DMS53 treated with DMSO at 0.1 percent for 48 hours (cell line): ENCODE results near the gene RUNX2.

Experiments used
- DNase-seq: peaks from one replicate; lab custom pipeline; 2025; ENCODE audit not compliant: unreplicated experiment; lab: John Stamatoyannopoulos, UW

Gene RUNX2

DNA sequence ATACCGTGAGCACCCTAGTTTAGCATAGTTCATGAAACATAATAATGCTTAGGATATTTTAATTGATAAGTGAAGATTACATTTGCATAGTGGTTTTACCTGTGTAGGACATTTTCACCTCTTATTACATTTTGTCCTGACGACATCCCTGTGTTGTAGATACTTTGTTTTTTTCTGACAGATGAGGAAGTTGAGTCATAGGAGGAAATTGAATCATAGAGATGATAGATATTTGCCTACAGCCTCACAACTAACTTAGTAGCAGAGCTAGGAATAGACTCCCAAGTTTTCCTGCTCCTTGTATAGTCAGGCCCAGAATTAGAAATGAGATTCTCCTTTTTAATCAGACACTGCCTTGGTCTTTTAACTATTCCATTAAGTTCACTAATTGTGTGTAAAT is 150.1 kb downstream of the RUNX2 start:
- DNase-seq, result no peak

DNA sequence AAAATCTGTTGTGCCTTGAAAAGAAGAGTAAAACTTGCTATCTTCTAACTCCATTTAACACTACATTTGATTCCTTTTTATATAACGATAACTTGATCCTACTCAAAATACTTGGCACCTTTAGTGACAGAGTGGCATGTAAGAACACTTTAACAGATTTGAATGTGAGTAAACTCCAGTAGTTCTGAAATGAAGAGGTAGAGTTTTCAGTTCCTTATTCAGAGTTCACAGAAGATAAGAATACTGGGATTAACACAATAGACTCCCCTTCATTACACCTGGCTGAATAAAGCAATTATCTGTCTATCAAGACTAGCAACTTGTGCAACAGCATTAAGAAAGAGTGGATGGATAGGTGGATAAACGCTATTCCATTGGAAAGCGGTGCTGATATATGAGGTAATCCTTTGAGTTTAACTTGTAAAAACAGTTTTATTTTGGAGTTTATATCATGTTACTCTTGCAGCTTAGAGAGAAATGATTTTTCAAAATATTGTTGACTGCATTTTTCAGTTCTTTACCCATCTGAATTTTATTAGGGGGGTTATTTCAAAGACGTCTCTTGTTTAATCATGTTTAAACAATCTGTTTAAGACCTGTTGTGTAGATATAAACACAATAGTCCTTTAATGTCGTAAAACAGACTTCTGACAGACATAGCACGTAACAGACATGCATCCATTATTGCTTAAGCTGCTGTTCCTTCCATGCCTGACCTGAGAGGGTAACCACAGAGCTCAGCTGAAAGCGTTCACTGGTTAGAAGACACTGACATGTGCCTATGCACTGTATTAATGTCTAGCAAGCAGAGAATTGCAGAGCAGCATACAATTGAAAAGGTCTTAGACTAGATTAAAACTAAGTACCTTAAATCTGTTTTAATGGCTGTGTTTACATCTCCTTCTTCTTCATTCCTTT is 152.0 kb downstream of the RUNX2 start:
- no peak for DNase-seq

DNA sequence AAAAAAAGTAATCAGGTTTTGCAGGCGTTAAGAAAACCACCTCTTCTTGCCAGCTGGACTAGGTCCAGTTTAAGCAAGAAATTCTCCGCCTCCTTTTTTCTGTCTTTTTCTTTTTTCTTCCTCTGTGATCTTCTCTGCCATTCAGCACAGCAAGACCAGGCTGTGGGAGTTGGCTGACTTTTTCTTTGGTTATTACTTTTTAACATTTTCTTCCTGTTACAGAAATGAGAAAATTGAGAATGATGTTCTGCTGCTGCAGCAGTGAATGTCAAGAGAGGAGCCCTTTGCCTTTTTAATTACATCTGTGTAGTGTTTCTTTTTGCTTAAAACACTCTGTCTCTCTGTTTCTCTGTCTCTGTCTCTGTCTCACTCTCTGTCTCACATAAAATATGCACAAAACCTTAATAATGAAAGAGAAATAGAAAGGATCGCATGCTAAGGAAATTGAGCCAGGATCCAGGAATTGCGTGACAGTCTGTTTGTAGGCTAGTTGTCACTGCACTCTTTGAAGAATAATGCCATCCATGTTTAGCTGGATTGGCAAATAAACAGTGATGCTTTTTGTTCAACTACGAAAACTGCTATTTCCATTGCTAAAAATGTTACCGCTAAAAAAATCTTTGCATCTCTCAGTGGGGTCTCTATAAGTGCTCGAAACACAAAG is 152.8 kb downstream of the RUNX2 start:
- no peak for DNase-seq

DNA sequence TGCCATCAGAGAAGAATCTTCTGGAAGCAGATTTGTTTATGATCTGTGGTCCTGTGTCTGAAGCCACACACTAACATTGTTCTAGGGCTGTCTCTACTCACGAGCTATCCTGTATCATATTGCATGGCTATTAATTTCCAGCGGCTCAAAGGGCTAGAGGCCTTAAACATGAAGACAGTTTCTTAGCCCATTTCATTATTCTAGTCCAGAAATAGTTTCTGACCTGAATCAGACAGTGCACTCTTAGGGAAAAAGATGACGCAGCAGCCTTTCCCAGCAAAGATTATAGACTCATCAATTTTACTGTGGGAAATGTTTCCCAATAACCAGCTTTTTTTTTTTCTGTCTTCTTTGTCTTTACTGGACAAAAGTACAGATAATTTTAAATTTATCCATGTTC is 154.9 kb downstream of the RUNX2 start:
- DNase-seq, result no peak

DNA sequence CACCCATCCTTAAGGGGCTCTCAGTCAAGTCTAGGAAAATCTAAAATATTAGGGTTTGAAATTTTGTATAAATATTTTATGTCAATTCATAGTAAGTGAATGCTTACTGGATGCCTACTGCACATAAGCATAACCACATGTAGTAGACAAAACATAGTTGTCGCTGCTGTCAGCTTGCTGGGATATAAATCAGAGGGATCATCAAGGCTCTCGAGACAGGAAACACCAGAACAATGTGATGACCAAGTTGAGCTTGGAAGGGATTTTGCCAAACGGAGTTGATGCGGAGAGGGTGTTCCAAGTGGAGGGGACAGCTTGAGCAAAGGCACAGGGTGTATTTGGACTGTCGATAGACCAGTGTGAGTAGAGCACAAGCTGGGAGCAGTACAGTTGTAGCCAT is 155.4 kb downstream of the RUNX2 start:
- DNase-seq, result no peak

DNA sequence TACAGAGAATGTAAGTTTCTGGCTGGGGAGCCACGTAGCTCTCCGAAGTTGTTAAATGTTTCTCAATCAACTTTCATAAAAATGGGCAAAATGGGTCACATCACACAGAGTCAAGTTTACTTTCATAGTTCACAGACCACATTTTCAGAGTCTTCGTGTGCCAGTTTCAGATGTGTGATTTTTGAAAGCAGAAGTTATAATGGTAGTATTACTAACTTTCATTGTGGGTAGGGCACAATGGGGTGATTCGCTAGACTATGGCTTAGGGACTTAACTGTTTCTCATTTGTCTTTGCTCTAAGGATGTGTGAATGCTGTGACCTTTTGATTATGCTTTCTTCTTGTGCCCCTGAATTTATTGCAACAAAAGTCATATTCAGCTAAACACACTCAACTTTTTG is 158.6 kb downstream of the RUNX2 start:
- DNase-seq, result no peak

DNA sequence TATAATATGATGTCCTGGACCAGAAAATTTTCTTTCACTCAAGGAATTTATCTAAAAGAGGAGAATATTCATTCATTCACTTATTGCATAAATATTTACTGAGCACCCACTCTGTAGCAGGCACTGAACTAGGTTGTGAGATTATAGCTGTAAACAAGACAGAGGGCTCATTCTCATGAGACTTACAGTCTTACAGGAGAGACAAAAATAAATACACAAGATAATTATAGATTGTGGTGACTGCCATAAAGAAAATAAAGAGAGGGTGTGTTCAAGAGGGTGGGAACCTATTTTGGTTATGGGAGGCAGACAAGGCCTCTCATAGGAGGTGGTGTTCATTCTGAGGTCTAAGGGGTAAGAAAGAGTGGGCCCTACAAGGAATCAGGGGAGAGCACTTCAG is 159.5 kb downstream of the RUNX2 start:
- no peak for DNase-seq

DNA sequence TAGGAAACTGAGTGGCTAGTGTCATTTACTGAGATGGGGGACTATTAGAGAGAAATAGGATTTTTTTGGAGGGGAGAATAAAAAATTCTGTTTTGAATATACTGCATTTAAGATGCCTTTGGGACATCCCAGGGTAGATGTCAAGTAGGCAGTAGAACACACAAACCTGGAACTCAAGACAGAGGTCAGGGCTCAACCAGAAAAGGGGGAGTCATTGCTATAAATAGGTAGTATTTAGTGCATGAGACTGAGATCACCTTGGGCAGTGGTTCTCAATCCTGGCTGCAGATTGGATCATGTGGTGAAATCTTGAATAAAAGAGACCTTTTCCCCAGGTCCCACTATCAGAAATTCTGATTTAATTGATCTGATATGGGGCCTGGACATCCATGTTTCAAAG is 160.1 kb downstream of the RUNX2 start:
- no peak for DNase-seq

DNA sequence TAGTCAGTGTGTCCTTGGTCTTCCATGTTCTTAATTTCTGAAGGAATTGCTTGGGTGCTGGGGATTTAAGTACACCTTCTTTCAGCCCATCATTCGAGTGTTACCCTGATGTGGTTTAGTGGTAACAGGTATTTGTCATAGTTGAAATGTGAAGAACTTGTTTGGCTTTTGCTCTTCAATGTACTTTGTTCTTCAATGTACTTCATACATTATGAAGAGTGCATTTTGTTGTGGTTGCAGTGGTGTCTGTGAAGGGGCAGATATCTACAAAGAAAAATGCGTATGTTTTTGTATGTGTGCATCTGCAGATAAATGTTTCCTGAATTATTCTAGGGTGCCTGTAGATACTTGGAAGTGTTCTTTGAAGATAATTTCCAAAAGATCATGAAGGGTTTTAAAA is 160.8 kb downstream of the RUNX2 start:
- no peak for DNase-seq

DNA sequence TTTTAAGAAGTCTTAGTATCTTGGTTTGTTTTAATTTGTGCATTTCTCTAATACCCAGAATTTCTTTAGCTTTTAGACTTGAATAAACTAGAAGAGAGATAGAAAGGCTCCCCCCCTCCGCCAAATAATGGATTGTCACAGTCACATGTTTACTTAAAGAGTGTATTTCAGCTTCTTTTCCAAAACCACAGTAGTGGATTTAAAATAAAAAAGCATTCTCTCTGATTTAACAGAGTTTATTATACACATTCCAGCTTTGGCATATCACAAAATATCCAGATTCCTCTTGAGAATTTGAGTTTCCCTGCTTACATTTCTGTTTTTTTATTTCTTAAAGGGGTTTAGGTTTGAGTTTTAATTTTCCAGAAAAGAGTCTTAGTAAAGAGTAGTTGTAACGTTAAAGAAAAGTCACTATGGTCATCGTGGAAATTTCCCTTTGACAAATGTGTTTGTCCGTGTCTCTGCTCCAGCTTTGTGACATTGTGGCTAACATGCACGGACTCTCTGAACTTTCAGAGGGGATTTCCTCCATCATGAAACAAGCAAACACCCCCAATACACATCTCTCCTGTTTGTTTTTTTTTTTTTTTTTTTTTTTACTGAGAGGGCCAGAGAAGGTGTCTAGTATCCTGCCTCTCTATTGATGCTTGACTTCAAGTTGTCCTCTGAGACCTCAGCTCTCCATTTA is 163.1 kb downstream of the RUNX2 start:
- DNase-seq, result no peak

DNA sequence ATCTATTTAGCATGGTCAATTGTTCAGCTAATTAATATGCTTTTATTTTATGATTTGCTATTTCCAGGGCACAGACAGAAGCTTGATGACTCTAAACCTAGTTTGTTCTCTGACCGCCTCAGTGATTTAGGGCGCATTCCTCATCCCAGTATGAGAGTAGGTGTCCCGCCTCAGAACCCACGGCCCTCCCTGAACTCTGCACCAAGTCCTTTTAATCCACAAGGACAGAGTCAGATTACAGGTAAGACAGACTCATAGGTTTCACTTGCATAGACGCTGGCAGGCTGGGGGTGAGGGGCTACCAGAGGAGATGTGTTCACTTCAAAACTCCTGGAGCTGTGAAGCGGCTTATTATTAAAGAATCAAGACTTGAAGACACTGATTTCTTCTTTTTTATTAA is 163.7 kb downstream of the RUNX2 start:
- no peak for DNase-seq

DNA sequence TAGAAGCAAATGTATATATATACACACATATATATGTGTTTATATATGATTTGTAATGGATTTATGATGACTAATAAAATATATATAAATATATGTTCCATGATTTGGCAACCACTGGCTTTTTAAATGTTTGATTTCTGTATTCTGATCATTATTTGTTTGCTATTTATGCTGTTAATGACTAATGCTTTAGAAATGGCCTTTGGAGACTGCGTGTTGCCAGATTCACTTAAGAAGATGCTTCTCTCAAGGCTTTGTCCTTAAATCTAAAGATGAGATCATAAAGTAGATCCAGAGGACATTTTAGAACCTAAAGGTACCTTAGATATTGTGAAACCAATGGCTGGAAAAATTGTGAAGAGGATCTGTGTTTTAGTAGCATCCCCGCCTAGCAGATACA is 165.6 kb downstream of the RUNX2 start:
- DNase-seq, result no peak

DNA sequence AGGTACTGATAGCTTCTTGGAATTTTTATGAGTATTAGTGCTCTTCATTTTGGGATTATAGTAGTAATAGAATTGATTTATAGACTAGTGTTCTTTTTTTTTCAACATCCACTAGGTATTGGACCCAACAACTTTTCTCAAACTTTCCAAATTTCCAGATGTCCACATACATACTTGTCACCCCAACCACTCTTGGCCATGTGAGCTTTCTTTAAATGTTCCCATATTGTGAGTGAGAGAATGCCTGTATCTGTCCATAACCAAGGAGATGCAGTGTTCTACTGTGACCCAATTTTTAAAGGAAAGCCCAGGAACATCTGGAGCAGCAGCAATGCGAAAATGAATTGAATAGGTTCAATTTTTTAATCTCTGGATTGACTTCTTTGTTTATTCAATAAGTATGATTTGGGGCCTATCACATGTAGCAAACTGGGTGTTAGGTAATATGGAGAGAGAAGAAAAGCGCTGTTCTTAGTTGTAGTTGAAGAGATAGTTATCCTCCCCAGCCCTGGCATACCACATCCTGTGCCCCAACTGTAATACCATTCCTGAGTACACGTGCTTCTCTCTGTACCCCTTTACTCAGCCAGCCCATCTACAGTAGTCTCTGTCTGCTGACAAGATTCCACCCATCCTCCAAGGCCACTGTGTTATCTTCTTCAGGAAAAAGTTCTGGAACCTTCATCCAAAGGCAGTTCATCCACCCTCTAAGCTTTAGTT is 166.4 kb downstream of the RUNX2 start:
- DNase-seq, result no peak

DNA sequence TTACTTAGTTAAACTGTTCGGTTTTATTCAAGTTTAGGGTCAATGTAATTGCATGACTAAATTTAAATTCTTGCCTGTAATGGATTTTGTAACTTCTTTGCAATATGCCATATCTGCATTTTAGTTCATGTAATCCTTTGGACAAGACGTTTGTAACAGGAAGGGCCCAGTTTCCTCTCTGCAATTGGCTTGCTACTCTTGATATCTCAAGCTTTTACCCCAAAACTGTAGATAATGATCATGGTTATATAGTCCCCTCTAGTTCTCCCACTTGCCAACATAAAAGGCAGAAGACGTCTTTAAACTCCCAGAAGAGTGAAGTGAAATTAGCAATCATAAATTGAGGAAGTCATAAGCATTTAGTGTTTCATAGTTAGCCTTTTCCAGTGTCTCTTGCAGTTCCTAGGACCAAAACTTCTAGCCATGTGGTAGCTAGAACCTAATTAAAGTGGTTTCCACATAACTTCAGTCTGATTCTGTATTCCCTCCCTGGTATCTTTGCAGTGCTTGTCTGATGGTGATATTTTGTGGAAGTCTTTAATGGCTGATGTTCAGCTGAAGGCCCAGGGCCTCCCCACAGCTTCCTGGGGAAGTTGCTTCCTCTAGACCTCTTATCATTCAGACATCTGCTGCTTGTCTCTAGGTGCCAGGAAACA is 167.4 kb downstream of the RUNX2 start:
- no peak for DNase-seq

DNA sequence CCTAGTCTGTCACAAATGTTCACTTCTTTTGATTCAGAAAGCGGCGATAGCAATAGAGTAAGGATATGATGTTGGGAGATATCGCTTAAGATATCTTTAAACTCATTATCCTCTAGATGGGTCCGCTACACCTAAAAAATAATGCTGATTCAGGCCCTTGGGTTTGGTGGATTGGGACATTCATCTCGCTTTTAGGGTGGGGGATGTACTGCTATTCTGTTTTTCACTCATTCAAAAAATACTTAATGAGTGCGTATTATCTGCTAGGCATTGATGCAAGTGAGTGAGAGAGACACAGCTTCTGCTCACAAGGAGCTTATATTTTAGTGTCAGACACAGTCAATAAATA is 167.9 kb downstream of the RUNX2 start:
- DNase-seq, result no peak

DNA sequence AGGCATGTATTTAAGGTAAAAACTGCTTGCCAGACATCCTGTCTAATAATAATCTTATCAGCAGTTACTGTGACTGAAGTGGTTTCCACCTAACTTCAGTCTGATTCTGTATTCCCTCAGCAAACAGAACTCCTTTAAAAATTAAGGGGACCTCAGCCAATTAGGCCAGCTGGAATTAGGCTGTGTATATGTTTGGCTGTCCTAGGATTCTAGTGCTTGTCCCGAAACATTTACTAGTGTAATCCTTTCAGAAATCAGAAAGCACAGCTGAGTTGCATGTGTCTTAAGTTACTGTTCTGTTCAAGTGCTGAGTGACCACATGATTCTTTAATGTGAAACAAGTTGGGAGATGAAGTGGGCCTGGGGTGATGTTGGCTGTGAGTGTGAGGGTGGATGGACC is 170.5 kb downstream of the RUNX2 start:
- no peak for DNase-seq

DNA sequence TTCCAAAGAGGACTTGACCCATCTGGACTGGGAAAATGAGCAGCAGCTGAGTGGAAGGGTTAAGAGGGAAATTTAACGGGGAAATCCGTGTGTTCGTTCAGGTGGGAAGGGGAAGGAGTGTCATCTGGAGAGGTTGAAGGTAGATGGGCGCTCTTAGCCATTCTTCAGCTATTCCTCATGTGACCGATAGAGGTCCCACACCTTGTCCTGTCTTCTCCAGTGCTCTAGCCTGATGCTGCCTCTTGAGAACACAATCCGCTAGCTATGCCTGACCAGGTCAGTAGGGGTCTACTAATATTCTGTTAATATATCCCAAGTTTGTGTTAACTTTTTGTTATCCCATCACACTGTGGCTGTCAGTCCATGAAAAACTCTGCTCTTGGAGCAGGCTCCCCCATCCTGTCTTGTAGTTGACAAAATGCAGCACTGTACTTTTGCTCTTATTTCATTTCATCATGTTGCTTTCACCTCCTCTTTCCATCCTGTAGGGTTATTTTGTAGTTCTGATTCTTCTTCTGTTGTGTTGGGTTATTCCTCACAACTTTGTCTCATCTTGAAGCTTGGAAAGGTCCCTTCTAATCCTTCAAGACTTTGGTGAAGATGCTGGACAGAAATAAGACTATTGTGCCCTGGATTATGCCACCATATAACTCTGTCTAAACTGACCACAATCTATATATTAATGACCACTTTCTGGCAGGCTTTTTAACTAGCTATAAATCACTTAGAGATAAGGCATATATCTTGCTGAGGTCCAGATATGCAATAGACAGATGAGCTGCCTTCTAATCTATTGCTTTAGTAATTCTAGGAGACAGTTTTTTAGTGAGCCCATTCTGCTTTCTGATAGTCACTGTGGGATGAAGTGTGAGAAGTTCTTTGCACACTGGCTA is 173.0 kb downstream of the RUNX2 start:
- DNase-seq, result no peak

DNA sequence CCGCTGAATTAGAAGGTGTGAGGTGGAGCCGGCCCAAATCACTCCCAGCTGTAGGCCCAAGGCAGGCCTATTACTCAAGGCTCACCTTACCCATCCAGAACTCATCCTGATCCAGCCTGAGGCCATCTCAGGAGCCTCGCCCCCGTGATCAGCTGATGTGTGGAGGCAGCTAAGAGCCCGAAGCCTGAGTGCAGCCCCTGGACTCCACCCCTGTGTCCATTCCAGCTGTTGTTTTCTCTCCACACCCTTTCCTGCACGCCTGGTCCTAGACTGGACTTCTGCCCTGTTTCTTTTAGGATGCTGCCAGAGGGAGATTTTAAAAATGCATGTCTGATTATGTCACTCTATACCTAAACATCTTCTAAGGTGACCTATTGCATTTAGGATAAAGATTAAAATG is 174.3 kb downstream of the RUNX2 start:
- DNase-seq, result no peak

DNA sequence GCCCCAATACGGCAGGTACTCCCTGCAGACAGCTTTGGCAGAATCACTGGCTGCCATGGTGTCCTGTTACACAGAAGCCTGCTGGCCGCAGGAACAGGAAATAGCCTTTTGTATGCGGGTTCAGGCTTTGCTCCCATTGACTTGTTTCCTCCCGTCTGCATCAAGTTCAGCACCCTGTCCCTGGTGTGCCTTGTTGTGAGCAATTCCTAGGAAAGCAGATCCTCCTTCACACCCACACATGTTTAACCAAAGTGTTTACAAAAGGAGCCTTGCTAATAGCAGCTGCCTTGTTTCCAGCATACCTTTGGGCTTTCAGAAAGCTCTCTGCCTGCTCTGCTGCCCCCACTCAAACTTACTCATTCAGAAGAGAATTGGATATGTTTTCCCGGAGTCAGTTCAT is 176.8 kb downstream of the RUNX2 start:
- DNase-seq, result peak; percentile 79

DNA sequence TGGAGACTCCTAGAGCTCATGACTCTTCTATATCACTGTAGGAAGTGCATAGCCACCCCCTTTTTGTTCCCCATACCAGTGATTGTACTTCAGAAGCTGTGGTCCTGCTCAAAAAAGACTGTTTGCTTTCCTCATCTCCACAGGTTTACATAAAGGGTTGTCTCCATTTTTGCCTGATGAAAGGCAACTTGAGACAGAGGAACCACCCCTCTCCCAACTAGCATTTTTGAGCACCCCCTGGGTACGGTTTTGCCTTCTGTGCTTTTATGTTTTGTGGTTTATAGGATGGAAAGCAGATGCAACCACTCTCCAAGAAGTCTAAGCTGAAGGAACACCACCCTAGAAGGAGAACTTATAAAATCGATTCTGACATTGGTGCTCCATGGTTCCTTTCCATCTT is 177.3 kb downstream of the RUNX2 start:
- DNase-seq, result no peak
